Natural killer cell treated with Interleukin-12 subunit alpha and Interleukin-12 subunit beta and Interleukin-15 and Interleukin-18, amount 100 ng/mL, for 72 hours (primary cell): ENCODE data around the gene FOXK2. TPM values are rescaled to one million over a fixed set of nuclear protein-coding genes. Genes with fewer than 3 reads are reported as not detected.

Experiments used
- ATAC-seq, 2 donors: fragments of 150-1000 bp; cut with Tn5 transposase in 1 of 2; sonication (Bioruptor Pico), chemical (Tn5 transposase) in 1 of 2; 2 replicates each; pipeline ENCODE4 v1.10.0; 2021
- DNase-seq: peaks from one replicate; pipeline ENCODE4 v3.0.0; 2022; ENCODE audit warnings: low spot score
- H3K27ac Mint-ChIP-seq, 2 donors: 1 replicate in 1 of 2; 2 replicates in 1 of 2; pipeline ENCODE4 v1.8.0; 2022; ENCODE audit warnings: mixed read lengths in 2 of 2, mild to moderate bottlenecking in 1 of 2, moderate library complexity in 1 of 2
- H3K27me3 Mint-ChIP-seq, 2 donors: 1 replicate in 1 of 2; 2 replicates in 1 of 2; pipeline ENCODE4 v1.8.0; 2022; ENCODE audit warnings: mixed read lengths in 2 of 2
- H3K36me3 Mint-ChIP-seq: one replicate; pipeline ENCODE4 v1.8.0; 2022; ENCODE audit warnings: mixed read lengths
- H3K4me1 Mint-ChIP-seq, 2 donors: 1 replicate in 1 of 2; 2 replicates in 1 of 2; pipeline ENCODE4 v1.8.0; 2022; ENCODE audit warnings: low read depth in 2 of 2, mixed read lengths in 2 of 2, mild to moderate bottlenecking in 1 of 2
- H3K4me3 Mint-ChIP-seq: one replicate; pipeline ENCODE4 v1.8.0; 2022; ENCODE audit warnings: mixed read lengths
- H3K9me3 Mint-ChIP-seq: 2 replicates; pipeline ENCODE4 v1.8.0; 2022; ENCODE audit warnings: mixed read lengths
- total RNA-seq, 2 donors: library from RNA; stranded (reverse); gene quantifications; one replicate each; pipeline ENCODE4 v1.2.3, GENCODE V29; 2022

FOXK2 gene
- total RNA-seq, 2 donors from 2014 or later = 60.9 to 108 TPM

DNA sequence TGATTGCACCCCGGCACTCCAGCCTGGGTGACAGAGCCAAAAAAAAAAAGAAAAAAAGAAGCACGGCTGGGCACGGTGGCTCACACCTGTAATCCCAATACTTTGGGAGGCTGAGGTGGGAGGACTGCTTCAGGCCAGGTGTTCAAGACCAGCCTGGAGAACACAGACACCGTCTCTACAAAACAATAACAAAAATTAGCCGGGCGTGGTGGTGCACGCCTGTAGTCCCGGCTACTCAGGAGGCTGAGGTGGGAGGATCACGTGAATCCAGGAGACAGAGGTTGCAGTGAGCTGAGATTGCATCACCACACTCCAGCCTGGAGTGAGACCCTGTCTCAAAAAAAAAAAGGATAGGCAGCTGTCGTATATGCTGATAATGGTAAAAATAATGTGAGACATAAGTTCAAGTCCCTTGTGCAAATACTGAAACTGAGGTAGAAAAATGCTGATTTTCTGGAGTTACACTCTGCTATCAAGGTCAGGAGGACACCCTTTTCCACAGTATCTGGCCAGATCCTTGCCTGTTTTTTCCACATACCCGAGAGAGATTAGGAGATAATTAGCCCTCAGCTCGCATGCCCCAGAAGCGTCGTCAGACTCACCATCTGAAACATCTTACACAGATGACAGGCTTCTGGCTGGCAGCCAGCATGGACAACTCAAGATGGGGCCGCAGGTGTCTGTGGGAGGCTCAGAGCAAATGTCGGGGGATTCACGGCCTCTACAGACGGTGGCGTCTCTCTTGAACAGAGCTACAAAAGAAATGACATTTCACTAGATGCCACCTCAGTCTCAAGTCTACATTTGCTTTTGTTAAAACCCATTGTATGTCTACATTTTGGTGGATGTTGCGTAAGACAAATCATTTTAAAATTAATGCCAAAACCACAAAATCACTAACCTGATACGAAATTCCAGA lies 91.9 kb downstream of the FOXK2 start:
- Mint-ChIP-seq H3K4me3 (no peak overlapping the region), H3K27me3 (no peaks in the 10 kb centered on the region), H3K4me1 (peaks cover 0 to 4% of the 10 kb centered on the region in 2 donors), H3K36me3 (peaks cover 12% of the 10 kb centered on the region), H3K27ac (peak overlapping the region in 1 of 2 donors; percentile 22), H3K9me3 (no peaks in the 10 kb centered on the region)
- ATAC-seq (no peak), DNase-seq (no peak)

DNA sequence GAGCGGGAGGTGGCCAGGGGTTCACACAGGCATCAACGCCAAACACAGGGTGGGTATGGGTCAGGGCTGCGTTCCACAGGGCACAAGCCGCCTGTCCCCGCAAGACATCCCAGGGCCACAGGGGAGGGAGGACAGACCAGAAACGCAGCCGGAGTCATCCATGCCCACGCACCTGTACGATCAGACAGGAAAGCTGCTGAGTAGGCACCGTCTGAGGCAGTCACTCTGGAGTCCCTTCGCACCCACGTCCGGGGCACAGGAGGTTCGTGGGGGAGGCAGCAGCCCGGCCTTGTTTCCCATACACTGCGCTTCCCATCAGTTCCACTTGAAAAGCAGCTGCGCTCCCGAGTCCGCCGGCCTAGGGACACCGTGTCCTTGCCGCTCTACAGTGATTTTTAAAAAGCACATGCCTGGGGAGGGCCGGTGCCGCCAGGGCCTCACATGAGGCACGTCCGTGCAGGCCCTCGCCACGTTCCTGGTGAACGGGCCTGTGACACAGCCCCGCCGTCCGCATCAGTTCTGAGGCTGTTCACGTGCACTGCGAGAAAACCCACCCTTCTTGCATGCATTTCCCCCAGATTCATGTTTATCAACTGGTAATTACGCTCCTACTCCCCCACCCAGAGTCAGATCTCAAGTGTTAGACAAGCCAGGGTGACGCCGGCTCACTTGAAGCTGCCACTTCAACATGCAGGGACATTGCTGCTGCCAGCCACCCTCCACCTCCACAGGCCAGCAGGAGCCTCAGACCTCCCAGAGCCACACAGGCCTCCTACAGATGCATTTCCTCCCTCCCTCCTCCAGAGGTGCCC lies 94.0 kb downstream of the FOXK2 start:
- Mint-ChIP-seq H3K27me3 (no peaks in the 10 kb centered on the region), H3K36me3 (peaks cover 12% of the 10 kb centered on the region), H3K4me3 (no peak overlapping the region), H3K4me1 (peaks cover 0 to 4% of the 10 kb centered on the region in 2 donors), H3K27ac (no peak overlapping the region), H3K9me3 (no peaks in the 10 kb centered on the region)
- ATAC-seq (no peak), DNase-seq (no peak)

DNA sequence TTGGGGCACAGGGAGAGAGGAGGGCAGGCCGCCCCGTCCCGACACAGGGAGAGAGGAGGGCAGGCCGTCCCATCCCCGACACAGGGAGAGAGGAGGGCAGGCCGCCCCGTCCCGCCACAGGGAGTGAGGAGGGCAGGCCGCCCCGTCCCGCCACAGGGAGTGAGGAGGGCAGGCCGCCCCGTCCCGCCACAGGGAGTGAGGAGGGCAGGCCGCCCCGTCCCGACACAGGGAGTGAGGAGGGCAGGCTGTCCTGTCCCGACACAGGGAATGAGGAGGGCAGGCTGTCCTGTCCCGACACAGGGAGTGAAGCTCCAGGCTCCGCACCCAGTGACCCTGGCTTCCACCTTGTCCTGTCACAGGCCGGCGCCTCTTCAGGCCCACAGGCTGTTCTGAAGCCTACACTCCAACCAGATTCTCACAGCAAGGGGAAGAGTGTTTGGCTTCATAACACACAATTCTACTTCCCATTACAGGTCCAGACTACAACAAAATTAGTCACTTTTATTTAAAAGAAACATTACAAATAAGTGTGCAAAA lies 94.6 kb downstream of the FOXK2 start:
- Mint-ChIP-seq H3K9me3 (no peaks in the 10 kb centered on the region), H3K4me1 (peaks cover 0 to 4% of the 10 kb centered on the region in 2 donors), H3K36me3 (peaks cover 17% of the 10 kb centered on the region), H3K4me3 (no peak overlapping the region), H3K27ac (no peak overlapping the region), H3K27me3 (no peaks in the 10 kb centered on the region)
- ATAC-seq = no peak
- no peak for DNase-seq

DNA sequence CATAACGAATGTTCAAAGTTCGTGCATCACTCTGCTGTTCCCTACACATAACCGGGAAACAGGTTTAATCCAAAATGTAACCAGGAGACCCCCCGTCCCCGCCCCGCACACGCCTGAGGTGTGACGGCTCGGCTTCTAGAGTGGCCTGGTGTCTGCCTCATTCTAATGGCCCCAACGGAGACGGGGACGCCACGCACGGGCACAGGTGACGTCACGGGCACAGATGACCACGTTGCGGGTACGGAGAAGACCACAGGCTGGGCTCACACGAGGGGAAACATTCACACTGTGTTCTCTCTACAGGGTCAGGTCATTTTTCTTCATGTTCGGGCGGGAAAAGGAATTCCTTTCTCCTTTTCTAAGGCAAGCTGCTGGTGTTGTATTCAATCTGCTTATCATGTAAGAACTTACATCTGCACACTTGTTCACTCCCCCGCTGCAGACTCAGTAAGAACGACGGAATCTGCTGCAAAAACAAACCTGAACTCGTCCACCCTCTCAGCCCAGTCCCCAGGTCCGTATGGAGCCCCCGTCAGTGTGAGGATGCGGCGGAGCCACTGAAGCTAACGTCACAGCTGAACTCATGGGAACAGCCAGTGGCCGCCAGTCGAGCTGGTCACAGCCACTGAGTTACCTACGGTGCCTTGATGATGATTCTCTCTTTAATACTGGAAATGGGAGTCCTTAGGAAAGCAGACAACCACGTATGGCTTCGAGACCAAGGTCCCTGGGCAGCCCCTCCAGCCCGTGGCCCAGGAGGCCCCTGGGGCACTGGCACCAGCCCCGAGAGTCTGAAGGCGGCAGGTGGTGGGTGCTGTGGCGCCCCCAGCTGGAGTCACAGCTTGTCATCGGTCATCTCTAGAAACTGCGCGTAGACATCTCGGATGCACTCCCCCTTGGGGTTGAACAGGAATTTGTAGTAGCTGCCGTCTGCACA lies 95.8 kb downstream of the FOXK2 start:
- H3K27ac Mint-ChIP-seq = no peak overlapping the region
- H3K9me3 Mint-ChIP-seq = no peaks in the 10 kb centered on the region
- no peak for ATAC-seq
- H3K4me3 Mint-ChIP-seq = no peak overlapping the region
- peaks cover 10% of the 10 kb centered on the region for H3K36me3 Mint-ChIP-seq
- peaks cover 0 to 4% of the 10 kb centered on the region in 2 donors for H3K4me1 Mint-ChIP-seq
- DNase-seq = no peak
- no peaks in the 10 kb centered on the region for H3K27me3 Mint-ChIP-seq

DNA sequence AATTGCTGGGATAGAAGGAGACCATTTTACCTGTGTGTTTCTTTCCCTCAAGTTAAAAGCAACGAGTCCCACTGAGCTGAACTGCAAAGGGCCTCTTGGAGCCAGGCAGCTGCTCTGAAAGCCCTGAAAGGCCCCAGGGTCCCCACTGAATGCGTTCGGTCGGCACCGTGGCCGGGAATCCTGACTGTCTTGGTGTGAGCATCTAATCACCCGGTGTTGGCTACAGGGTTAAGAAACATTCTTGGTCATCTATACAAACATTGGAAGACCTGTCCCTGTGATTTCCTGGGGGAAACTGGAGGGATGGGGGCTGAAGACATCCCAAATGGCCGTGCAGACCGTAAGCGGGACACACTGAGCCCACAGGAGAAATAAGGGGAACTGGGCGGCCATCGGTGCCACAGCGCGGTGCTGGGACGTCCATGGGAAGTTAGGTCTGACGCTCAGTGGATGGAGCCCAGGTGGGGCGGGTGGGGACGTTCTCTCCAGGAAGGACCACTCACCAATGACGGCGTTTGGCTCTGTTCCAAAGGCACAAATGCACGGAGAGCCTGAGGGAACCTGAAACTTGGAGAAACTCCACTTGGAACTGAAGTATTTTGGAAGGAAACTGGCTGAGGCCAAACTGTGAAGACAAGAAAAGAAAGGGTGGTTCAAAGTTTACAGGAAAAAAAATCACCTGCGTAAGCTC lies 96.6 kb downstream of the FOXK2 start:
- peaks cover 0 to 4% of the 10 kb centered on the region in 2 donors for H3K4me1 Mint-ChIP-seq
- H3K36me3 Mint-ChIP-seq = peaks cover 15% of the 10 kb centered on the region
- ATAC-seq = no peak
- no peaks in the 10 kb centered on the region for H3K9me3 Mint-ChIP-seq
- H3K27me3 Mint-ChIP-seq = no peaks in the 10 kb centered on the region
- H3K27ac Mint-ChIP-seq = no peak overlapping the region
- DNase-seq = no peak
- no peak overlapping the region for H3K4me3 Mint-ChIP-seq

DNA sequence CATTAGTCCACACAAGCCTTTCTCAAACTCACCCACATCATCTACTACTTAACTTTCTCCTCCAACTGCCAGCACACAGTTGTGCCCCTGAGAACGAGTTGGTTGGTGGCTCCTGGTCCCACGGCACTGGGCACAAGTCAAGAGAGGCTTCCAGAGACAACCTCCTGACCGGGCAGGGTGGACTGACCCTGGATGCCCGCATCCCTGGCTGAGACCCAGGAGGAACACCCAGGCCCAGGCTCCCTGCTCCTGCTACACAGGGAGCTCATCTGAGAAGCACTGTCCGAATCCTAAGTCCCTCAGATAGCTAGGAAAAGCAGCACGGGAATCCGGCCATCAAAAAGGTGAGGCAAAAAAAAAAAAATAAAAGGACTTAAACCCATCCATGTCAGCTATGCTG lies 99.7 kb downstream of the FOXK2 start:
- Mint-ChIP-seq H3K4me1 (no peaks in the 10 kb centered on the region), H3K36me3 (peaks cover 25% of the 10 kb centered on the region), H3K27ac (no peak overlapping the region), H3K4me3 (no peak overlapping the region), H3K27me3 (no peaks in the 10 kb centered on the region), H3K9me3 (no peaks in the 10 kb centered on the region)
- DNase-seq = no peak
- ATAC-seq = no peak

DNA sequence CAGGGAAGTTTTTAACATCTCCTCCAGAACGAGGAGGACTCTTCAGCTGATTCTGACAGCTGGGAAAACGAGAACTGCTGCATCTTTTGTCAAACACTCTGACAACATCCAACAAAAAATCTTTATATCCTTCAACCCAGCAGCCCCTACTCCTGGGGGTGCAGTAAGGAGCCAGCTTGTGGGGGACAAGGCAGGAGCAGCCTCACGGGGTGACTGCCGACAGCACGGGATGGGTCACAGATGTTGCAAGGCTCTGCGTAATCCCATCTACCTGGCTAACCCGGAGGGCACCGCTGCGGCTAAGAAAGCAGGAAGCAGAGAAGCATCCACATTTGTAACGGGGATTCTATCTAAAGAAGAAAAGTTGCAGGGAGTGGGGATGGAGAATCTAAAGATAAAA lies 100.1 kb downstream of the FOXK2 start:
- no peaks in the 10 kb centered on the region for H3K4me1 Mint-ChIP-seq
- H3K36me3 Mint-ChIP-seq = peaks cover 26% of the 10 kb centered on the region
- no peak overlapping the region for H3K27ac Mint-ChIP-seq

DNA sequence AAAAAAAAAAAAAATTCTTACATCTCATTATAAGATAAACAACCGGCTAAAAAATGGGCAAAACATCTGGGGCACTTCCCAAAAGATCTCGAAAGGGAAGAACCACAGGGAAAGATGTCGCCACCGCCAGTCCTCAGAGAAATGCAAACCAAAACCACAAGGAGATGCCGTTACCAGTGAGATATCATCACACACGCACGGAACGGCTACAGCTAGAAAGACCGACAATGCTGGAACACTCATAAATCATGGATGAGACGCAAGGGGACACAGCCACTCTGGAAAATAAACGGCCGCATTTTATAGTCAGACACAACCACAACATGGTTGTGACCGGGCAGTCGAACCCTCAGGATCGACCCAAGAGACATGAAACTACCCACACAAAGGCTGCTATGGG lies 104.2 kb downstream of the FOXK2 start:
- Mint-ChIP-seq H3K27ac (no peak overlapping the region), H3K4me3 (no peak overlapping the region), H3K4me1 (no peaks in the 10 kb centered on the region), H3K36me3 (peaks cover 28% of the 10 kb centered on the region), H3K9me3 (no peaks in the 10 kb centered on the region), H3K27me3 (no peaks in the 10 kb centered on the region)
- DNase-seq (no peak), ATAC-seq (no peak)

More for the DNA sequence above, 100.1 kb downstream of the FOXK2 start:
- Mint-ChIP-seq H3K4me3 (no peak overlapping the region), H3K27me3 (no peaks in the 10 kb centered on the region), H3K9me3 (no peaks in the 10 kb centered on the region)
- ATAC-seq (no peak), DNase-seq (no peak)

DNA sequence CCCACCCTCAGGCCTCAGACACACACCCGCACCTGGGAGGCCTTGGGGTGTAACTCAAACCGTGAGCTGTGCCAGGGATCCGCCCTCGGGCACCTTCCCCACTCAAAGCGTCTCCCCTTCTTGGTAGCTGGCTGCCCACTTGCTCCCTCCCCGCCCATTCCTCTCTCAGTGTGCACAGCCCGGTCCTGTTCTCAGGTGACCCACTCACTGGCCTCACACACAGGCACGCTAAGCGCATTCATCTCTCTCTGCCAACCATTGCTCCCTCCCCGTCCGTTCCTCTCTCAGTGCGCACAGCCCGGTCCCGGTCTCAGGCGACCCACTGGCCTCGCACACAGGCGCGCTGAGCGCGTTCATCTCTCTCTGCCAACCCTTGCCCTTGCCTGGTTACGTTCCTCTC lies 107.9 kb downstream of the FOXK2 start:
- Mint-ChIP-seq H3K9me3 (no peaks in the 10 kb centered on the region), H3K4me3 (no peak overlapping the region), H3K36me3 (peaks cover 19% of the 10 kb centered on the region), H3K4me1 (peaks cover 5 to 8% of the 10 kb centered on the region in 2 donors), H3K27ac (no peak overlapping the region), H3K27me3 (no peaks in the 10 kb centered on the region)
- ATAC-seq = peak in 1 of 2 donors; percentile 15
- no peak for DNase-seq

DNA sequence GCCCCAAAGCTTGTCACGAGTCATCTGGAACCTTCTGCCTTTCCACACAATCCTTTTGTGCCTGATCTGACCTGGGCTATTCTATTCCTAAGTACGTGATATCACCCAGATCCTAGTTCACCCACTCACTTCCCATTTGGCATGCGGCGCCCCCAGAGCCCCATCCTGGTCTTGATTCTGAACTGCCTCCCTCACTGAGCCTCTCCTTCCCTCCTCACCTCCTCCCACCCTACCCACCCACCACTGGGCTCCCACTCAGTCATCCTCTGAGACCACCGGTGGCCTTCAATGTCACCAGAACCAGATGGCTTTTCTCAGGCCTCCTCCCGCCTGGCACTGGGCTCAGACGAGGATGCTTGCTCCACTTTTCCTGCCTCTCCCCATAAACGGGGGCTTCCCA lies 110.2 kb downstream of the FOXK2 start:
- no peak for ATAC-seq
- peaks cover 19% of the 10 kb centered on the region for H3K36me3 Mint-ChIP-seq
- peaks cover 12 to 13% of the 10 kb centered on the region in 2 donors for H3K4me1 Mint-ChIP-seq
- no peak for DNase-seq
- H3K27ac Mint-ChIP-seq = no peak overlapping the region
- H3K4me3 Mint-ChIP-seq = no peak overlapping the region
- H3K27me3 Mint-ChIP-seq = no peaks in the 10 kb centered on the region
- no peaks in the 10 kb centered on the region for H3K9me3 Mint-ChIP-seq

DNA sequence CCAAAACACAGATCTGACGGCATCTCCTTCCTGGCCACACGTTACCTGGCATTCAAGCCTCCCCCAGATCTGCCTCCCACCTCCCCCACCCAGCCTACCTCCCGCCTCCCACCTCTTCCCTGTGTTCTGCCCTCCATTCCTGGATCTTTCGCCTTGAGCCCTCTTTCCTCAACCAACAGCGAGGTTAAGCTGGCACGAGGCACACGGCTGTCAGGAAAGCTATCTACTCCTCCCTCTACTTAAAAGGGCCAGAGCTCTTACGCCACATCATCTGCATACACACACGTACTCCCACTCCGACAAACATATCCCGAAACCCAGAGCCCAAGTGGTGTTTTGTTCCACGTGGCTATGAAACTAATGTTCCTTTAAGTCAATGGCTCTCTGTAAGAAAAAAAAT lies 110.7 kb downstream of the FOXK2 start:
- Mint-ChIP-seq H3K27ac (peak overlapping the region in 1 of 2 donors; percentile 26), H3K9me3 (no peaks in the 10 kb centered on the region), H3K36me3 (peaks cover 19% of the 10 kb centered on the region), H3K27me3 (no peaks in the 10 kb centered on the region), H3K4me1 (peaks cover 12 to 14% of the 10 kb centered on the region in 2 donors), H3K4me3 (no peak overlapping the region)
- ATAC-seq (no peak), DNase-seq (no peak)

DNA sequence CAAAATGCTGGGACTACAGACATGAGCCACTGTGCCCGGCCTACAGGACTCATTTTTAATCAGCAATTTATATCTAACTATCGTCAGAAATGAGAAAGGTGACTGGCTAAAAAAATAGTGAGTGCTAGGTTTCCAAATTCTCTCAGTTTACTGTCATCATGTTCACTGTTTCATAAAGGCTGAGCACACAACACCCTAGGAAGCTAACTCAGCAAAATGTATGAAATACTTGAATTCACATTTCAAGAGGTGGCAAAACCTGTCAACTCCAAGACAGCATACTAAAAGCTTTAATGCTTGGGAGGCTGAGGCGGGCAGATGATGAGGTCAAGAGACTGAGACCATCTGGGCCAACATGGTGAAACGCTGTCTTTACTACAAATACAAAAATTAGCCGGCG lies 112.0 kb downstream of the FOXK2 start:
- H3K27ac Mint-ChIP-seq = no peak overlapping the region
- DNase-seq (no peak), ATAC-seq (no peak)
- no peaks in the 10 kb centered on the region for H3K9me3 Mint-ChIP-seq
- H3K4me3 Mint-ChIP-seq = no peak overlapping the region
- H3K36me3 Mint-ChIP-seq = peaks cover 19% of the 10 kb centered on the region
- H3K27me3 Mint-ChIP-seq = no peaks in the 10 kb centered on the region
- peaks cover 13 to 18% of the 10 kb centered on the region in 2 donors for H3K4me1 Mint-ChIP-seq

DNA sequence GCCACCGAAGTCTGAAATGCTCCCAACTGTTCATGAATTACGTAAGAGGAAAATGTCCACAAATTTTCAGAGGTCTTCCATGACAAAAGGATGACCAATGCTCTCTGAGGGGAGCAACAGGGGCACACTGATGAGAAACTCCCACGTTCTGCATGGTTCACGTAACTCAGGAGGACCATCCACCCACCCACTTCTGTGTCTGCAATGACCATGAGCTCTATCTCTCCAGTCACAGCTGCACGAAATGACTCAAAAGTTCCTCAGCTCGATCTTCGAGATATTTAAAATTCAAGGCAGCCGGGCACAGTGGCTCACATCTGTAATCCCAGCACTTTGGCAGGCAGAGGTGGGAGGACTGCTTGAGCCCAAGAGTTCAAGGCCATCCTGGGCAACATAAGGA lies 112.9 kb downstream of the FOXK2 start:
- Mint-ChIP-seq H3K4me3 (no peak overlapping the region), H3K4me1 (peaks cover 22 to 24% of the 10 kb centered on the region in 2 donors), H3K9me3 (no peaks in the 10 kb centered on the region), H3K27me3 (no peaks in the 10 kb centered on the region), H3K27ac (no peak overlapping the region), H3K36me3 (peaks cover 26% of the 10 kb centered on the region)
- DNase-seq = no peak
- no peak for ATAC-seq
